GM23248 (cell line): ENCODE measurements around the gene COX7A2. TPM values are rescaled to one million over a fixed set of nuclear protein-coding genes. Genes with fewer than 3 reads are reported as not detected.

ENCODE experiments used
- DNase-seq: peaks from one replicate; pipeline ENCODE4 v3.0.0-alpha.2; 2015
- H2AFZ ChIP-seq: fragments of 200-600 bp; sonication (generic); 2 replicates; pipeline ENCODE4 v1.6.1; 2016; ENCODE audit warnings: antibody characterized with exemption
- H3F3A ChIP-seq: fragments of 200-600 bp; sonication (generic); 2 replicates; pipeline ENCODE4 v1.6.1; 2016; ENCODE audit warnings: mild to moderate bottlenecking, antibody characterized with exemption, mixed run types; ENCODE audit not compliant: insufficient read depth
- H3K27ac ChIP-seq: fragments of 200-600 bp; sonication (generic); 2 replicates; pipeline ENCODE4 v1.5.1; 2016; ENCODE audit warnings: mild to moderate bottlenecking
- H3K27me3 ChIP-seq: fragments of 200-600 bp; sonication (generic); replicated peaks from 2 replicates; pipeline ENCODE4 v1.6.1; 2016; ENCODE audit warnings: mild to moderate bottlenecking; ENCODE audit not compliant: insufficient read depth
- H3K36me3 ChIP-seq: fragments of 200-600 bp; sonication (generic); 2 replicates; pipeline ENCODE4 v1.6.1; 2016; ENCODE audit warnings: low read depth, mild to moderate bottlenecking
- H3K4me1 ChIP-seq: fragments of 200-600 bp; sonication (generic); 2 replicates; pipeline ENCODE4 v1.6.1; 2016; ENCODE audit warnings: mild to moderate bottlenecking; ENCODE audit not compliant: insufficient read depth
- H3K4me2 ChIP-seq: fragments of 200-600 bp; sonication (generic); one replicate; pipeline ENCODE4 v1.6.1; 2016; ENCODE audit warnings: mild to moderate bottlenecking; ENCODE audit not compliant: unreplicated experiment
- H3K4me3 ChIP-seq: fragments of 200-600 bp; sonication (generic); 2 replicates; pipeline ENCODE4 v1.5.1; 2016; ENCODE audit warnings: mild to moderate bottlenecking
- H3K79me2 ChIP-seq: fragments of 200-600 bp; sonication (generic); 2 replicates; pipeline ENCODE4 v1.6.1; 2016; ENCODE audit warnings: mild to moderate bottlenecking; ENCODE audit not compliant: insufficient read depth
- H3K9ac ChIP-seq: fragments of 200-600 bp; sonication (generic); 2 replicates; pipeline ENCODE4 v1.6.1; 2016; ENCODE audit warnings: mild to moderate bottlenecking
- H3K9me2 ChIP-seq: fragments of 200-600 bp; sonication (generic); 2 replicates; pipeline ENCODE4 v1.6.1; 2016; ENCODE audit warnings: mixed run types, mild to moderate bottlenecking, moderate library complexity; ENCODE audit not compliant: insufficient read depth
- H3K9me3 ChIP-seq: fragments of 200-600 bp; sonication (generic); one replicate; pipeline ENCODE4 v1.6.1; 2017; ENCODE audit warnings: low read depth
- H4K20me1 ChIP-seq: fragments of 200-600 bp; sonication (generic); 2 replicates; pipeline ENCODE4 v1.6.0; 2016; ENCODE audit not compliant: insufficient read depth
- EZH2 ChIP-seq: fragments of 200-600 bp; sonication (generic); IDR thresholded peaks from 2 replicates; pipeline ENCODE4 v1.6.1; 2018; ENCODE audit warnings: antibody characterized with exemption, mild to moderate bottlenecking; ENCODE audit not compliant: insufficient read depth, poor library complexity, severe bottlenecking
- EZH2phosphoT487 ChIP-seq: fragments of 200-600 bp; sonication (generic); IDR thresholded peaks from 2 replicates; pipeline ENCODE4 v1.6.1; 2018; ENCODE audit warnings: antibody characterized with exemption, moderate library complexity, mild to moderate bottlenecking, low read depth; ENCODE audit not compliant: insufficient read depth
- WGBS, 2 experiments: methylation state at CpG; one replicate each; pipeline ENCODE4 v1.1.6; 2015 to 2017; ENCODE audit warnings: low lambda C conversion rate in 2 of 2, low coverage in 1 of 2; ENCODE audit errors: missing lambda C conversion rate in 2 of 2; 5-methylcytosine and 5-hydroxymethylcytosine counted together
- in situ Hi-C: fragments of 300-500 bp; cut with MboI; formaldehyde crosslinking; loops from 2 replicates; pipeline ENCODE4 v1.15.0; 2020
- polyA plus RNA-seq: library from polyadenylated mRNA; unstranded; fragments of >200 nt; fragmentation: Nextera tagmentation; extraction: Ambion mirVana; gene quantifications from 2 replicates; pipeline ENCODE4 v1.2.1, GENCODE V29; 2016
- total RNA-seq: library from RNA; depleted of rRNA; stranded (reverse); fragments of >200 nt; shearing (Covaris generic); gene quantifications from 2 replicates; pipeline ENCODE4 v1.2.3, GENCODE V29; 2014

The COX7A2 gene
- total and polyA plus RNA-seq, 2 experiments from 2014 or later: 166 to 666 TPM

GRCh38 chr6:75234126-75234865 is 9.3 kb downstream of the COX7A2 start:
- no peaks in the 10 kb centered on the region for H3K9me3 ChIP-seq
- H3K27ac ChIP-seq: no peak overlapping the region
- DNase-seq: no peak
- H3F3A ChIP-seq: peaks cover 33% of the 10 kb centered on the region; the same call in 1 of the 2 replicates
- H3K9ac ChIP-seq: no peak overlapping the region
- in situ Hi-C loops: no loop called here
- no peaks in the 10 kb centered on the region for H4K20me1 ChIP-seq
- H3K27me3 ChIP-seq: no peaks in the 10 kb centered on the region
- TF ChIP-seq EZH2phosphoT487 (no peak), EZH2 (no peak)
- H3K79me2 ChIP-seq: peaks cover 4% of the 10 kb centered on the region
- H3K9me2 ChIP-seq: no peaks in the 10 kb centered on the region
- no peak overlapping the region for H2AFZ ChIP-seq
- 32 to 33% methylated on average over 3 of the region's 3 CpGs for WGBS, 2 experiments
- H3K36me3 ChIP-seq: peaks cover 21% of the 10 kb centered on the region
- H3K4me1 ChIP-seq: peaks cover 9% of the 10 kb centered on the region
- H3K4me3 ChIP-seq: no peak overlapping the region
- no peak overlapping the region for H3K4me2 ChIP-seq

- Histone ChIP-seq H3K9me2 (no peaks in the 10 kb centered on the region), H3K9ac (no peak overlapping the region)
- in situ Hi-C loops: no loop called here
Measured at GRCh38 chr6:75233092-75233615, 10.4 kb downstream of the COX7A2 start.

GRCh38 chr6:75230484-75231325 is 12.9 kb downstream of the COX7A2 start:
- no peaks in the 10 kb centered on the region for H3K79me2 ChIP-seq
- no peaks in the 10 kb centered on the region for H3K9me3 ChIP-seq
- TF ChIP-seq EZH2phosphoT487: no peak
- TF ChIP-seq EZH2: no peak
- peak overlapping the region; percentile 15; the same call in 1 of the 2 replicates for H3K27ac ChIP-seq
- H2AFZ ChIP-seq: peak overlapping the region; percentile 72
- H4K20me1 ChIP-seq: no peaks in the 10 kb centered on the region
- peak overlapping the region; percentile 22; the same call in 1 of the 2 replicates for H3K9ac ChIP-seq
- peaks cover 16% of the 10 kb centered on the region; the same call in 1 of the 2 replicates for H3F3A ChIP-seq
- in situ Hi-C loops: no loop called here
- DNase-seq: peak; percentile 81
- peaks cover 9% of the 10 kb centered on the region for H3K4me1 ChIP-seq
- no peaks in the 10 kb centered on the region for H3K9me2 ChIP-seq
- peak overlapping the region; percentile 29 for H3K4me3 ChIP-seq
- no peaks in the 10 kb centered on the region for H3K27me3 ChIP-seq
- H3K36me3 ChIP-seq: no peaks in the 10 kb centered on the region
- 26 to 28% methylated on average over 10 of the region's 10 CpGs for WGBS, 2 experiments
- peak overlapping the region; percentile 33 for H3K4me2 ChIP-seq

More at GRCh38 chr6:75233092-75233615, 10.4 kb downstream of the COX7A2 start:
- DNase-seq: no peak
- Histone ChIP-seq H3K79me2 (no peaks in the 10 kb centered on the region), H4K20me1 (no peaks in the 10 kb centered on the region), H3K27ac (no peak overlapping the region), H3F3A (peaks cover 33% of the 10 kb centered on the region; the same call in 1 of the 2 replicates), H3K4me1 (peaks cover 9% of the 10 kb centered on the region), H3K4me3 (no peak overlapping the region), H3K4me2 (no peak overlapping the region), H3K27me3 (no peaks in the 10 kb centered on the region), H3K9me3 (no peaks in the 10 kb centered on the region), H3K36me3 (peaks cover 14% of the 10 kb centered on the region), H2AFZ (no peak overlapping the region)
- TF ChIP-seq EZH2 (no peak), EZH2phosphoT487 (no peak)
- 94 to 99% methylated on average over 4 of the region's 4 CpGs for WGBS, 2 experiments

- Histone ChIP-seq H2AFZ (no peak overlapping the region), H3K4me2 (no peak overlapping the region), H3K27me3 (no peaks in the 10 kb centered on the region), H3K27ac (no peak overlapping the region), H3K4me3 (no peak overlapping the region), H3K9me2 (no peaks in the 10 kb centered on the region), H3K9ac (no peak overlapping the region), H4K20me1 (no peaks in the 10 kb centered on the region), H3K79me2 (no peaks in the 10 kb centered on the region), H3K9me3 (no peaks in the 10 kb centered on the region), H3F3A (peaks cover 12% of the 10 kb centered on the region; the same call in 1 of the 2 replicates), H3K36me3 (no peaks in the 10 kb centered on the region), H3K4me1 (peaks cover 26% of the 10 kb centered on the region)
- 76 to 80% methylated on average over 6 of the region's 6 CpGs for WGBS, 2 experiments
- in situ Hi-C loops: loop anchor here (25.0 kb wide), 3 partner anchors 812 to 1487 kb away; no protein-coding TSS in a partner anchor
- no peak for DNase-seq
- TF ChIP-seq EZH2: no peak
Measured at GRCh38 chr6:75224303-75224926, 19.2 kb downstream of the COX7A2 start.
